ENCODE results near the gene MTA1.
A peak's percentile ranks its signal among the peaks of the same experiment; 100 is the strongest.

Gene MTA1

GRCh38 chr14:105411017-105411941 is 8.3 kb upstream of the MTA1 start:
- peak; percentile 18 for DNase-seq

GRCh38 chr14:105411985-105412770 is 7.4 kb upstream of the MTA1 start:
- DNase-seq = no peak

- no peak for DNase-seq
These were observed 6.7 kb upstream of the MTA1 start for GRCh38 chr14:105412771-105413543.

GRCh38 chr14:105413544-105413886 is 6.1 kb upstream of the MTA1 start:
- DNase-seq = no peak

GRCh38 chr14:105414456-105415371 is 4.9 kb upstream of the MTA1 start:
- DNase-seq = peak; percentile 49

GRCh38 chr14:105415481-105416428 is 3.9 kb upstream of the MTA1 start:
- no peak for DNase-seq

DNA sequence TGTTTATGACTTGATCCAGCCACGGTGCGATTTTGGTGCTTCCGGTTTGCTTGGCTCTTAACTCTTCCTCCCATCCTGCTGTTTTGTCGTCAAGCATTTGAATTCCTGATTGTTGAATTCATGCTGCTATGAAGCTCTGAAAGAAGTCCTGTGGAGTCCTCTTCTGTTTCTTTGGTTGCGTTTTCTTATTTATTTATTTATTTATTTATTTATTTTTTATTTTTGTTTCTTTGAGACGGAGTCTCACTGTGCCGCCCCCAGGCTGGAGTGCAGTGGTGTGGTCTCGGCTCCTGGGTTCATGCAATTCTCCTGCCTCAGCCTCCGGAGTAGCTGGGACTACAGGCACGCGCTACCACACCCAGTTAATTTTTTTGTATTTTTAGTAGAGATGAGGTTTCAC is 3.0 kb upstream of the MTA1 start:
- no peak for DNase-seq

GRCh38 chr14:105417690-105418121 is 1.9 kb upstream of the MTA1 start:
- DNase-seq = no peak

GRCh38 chr14:105418269-105419194 is 1.1 kb upstream of the MTA1 start:
- no peak for DNase-seq

- no peak for DNase-seq
These were observed 710 bp downstream of the MTA1 start for GRCh38 chr14:105420101-105420973.

DNA sequence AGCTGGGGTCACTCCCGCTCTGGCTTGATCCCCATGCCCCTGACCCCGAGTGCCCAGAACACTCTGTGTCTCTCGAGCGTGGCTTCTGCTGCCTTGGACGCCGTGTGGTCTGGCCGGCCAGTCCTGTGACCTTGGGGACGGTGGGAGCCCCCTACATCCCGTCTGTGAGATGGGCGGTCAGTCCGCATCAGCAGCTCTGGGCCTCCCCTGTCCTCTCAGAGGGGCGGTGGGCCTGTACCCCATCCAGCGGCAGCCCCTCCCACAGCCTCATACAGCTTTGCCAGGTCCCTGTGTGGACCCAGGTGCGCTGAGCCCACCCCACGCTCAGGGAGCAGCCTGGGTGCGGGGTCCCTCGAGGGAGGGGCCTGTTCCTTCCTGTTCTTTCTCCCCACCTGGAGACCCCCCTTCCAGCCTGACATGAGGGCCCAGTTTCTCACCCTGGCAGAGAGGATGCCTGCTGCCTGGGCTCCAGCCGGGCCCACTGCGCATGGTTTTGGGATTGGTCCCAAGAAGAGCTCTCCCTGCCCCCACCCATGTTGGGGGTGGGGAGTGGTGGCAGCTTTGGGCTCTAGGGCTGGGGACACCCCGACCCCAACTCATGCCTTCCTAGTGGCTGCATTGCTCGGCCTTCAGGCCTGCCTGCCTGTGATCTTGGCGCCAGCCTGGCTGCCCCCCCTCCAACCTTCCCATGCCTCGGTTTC is 1.5 kb downstream of the MTA1 start:
- no peak for DNase-seq

GRCh38 chr14:105421723-105422615 is 2.3 kb downstream of the MTA1 start:
- no peak for DNase-seq

DNA sequence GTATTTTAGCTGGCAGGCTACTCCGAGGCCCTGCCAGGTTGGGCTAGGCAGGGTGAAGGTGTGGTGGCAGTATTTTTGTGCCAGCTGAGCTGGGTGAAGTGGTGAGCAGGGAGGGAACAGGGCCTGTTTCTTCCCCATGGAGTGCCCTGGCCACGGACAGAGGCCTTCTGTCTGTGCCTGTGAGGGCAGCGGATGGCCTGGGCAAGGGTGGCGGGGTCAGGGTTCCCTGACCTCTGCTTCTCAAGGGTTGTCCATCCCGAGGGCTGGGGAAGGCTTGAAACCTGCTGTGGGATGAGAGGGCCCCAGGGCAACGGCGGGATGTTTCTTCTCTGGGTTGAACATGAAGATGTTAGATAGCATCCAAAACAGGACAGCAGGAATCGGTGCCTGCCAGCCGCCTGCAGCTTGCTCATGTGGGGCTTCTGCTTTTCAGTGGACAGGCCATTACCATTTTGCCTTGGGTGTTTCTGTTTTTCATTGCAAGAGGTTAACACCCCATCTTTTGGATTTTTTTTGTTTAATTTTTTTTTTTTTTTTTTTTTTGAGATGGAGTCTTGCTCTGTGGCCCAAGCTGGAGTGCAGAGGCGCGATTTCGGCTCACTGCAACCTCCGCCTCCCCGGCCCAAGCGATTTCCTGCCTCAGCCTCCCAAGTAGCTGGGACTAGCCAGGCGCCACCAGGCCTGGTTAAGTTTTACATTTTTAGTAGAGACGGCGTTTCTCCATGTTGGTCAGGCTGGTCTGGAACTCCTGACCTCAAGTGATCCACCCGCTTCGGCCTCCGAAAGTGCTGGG is 3.3 kb downstream of the MTA1 start:
- DNase-seq = no peak

- no peak for DNase-seq
These were observed 4.0 kb downstream of the MTA1 start for GRCh38 chr14:105423488-105424195.

DNA sequence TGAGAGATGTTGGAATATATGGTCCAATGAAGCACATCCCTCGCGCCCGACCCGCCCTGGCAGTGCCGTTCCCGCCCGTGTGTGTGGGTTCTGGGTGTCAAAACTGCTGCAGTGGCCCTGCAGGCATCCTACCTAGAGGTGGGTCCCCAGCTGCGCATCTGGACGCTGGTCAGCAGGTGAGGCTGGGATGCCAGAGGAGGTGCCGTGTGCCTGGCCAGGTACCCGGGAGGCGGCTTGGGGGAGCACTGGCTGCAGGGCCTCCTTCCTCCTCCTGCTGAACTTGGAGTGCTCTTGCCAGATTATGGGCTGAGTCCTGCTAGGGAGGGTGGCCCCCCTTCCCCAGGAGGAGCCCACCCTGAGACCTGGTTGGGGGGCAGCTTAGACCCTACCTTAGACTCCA is 5.2 kb downstream of the MTA1 start:
- DNase-seq = no peak

All from T-helper 9 cell (primary cell).